HFFc6 (cell line): ENCODE data around the gene TBX15. TPM values are rescaled to one million over a fixed set of nuclear protein-coding genes. Genes with fewer than 3 reads are reported as not detected.
A peak's percentile ranks its signal among the peaks of the same experiment; 100 is the strongest.

Experiments used
- DNase-seq: peaks from one replicate; pipeline ENCODE4 v3.0.0-alpha.2; 2018
- H3K27ac Mint-ChIP-seq: 2 replicates; pipeline ENCODE4 v1.8.0; 2020; ENCODE audit warnings: mild to moderate bottlenecking, mixed read lengths
- H3K27me3 Mint-ChIP-seq: 2 replicates; pipeline ENCODE4 v1.8.0; 2021; ENCODE audit warnings: mild to moderate bottlenecking, moderate library complexity, mixed read lengths; ENCODE audit not compliant: insufficient read depth
- H3K36me3 Mint-ChIP-seq: 2 replicates; pipeline ENCODE4 v1.8.0; 2021; ENCODE audit warnings: low read depth, mixed read lengths
- H3K4me1 Mint-ChIP-seq: 2 replicates; pipeline ENCODE4 v1.8.0; 2020; ENCODE audit warnings: low read depth, mixed read lengths
- H3K4me3 Mint-ChIP-seq: 2 replicates; pipeline ENCODE4 v1.8.0; 2020; ENCODE audit warnings: mild to moderate bottlenecking, moderate library complexity, mixed read lengths
- H3K9me3 Mint-ChIP-seq: 2 replicates; pipeline ENCODE4 v1.8.0; 2020; ENCODE audit warnings: mild to moderate bottlenecking, mixed read lengths
- CTCF ChIP-seq: fragments of 200-600 bp; sonication (generic); IDR thresholded peaks from 2 replicates; pipeline ENCODE4 v1.5.0; 2021; ENCODE audit warnings: antibody characterized with exemption, mild to moderate bottlenecking
- total RNA-seq, 6 experiments: library from RNA; stranded (reverse); fragmentation: NEBNext Ultra II Directional; extraction: Animal tissue kit (Norgen Biotek cat#: 25700); gene quantifications; 2 replicates in 1 of 6; 3 replicates in 5 of 6; pipeline ENCODE4 v1.2.3, GENCODE V29; 2021

TBX15 gene
- total RNA-seq, 6 experiments from 2014 or later, result 5.3 to 12.2 (median 10.0) TPM

- H3K36me3 Mint-ChIP-seq, result peaks cover 24% of the 10 kb centered on the region; the same call in 1 of the 2 replicates
- no peak for DNase-seq
These were observed 89.4 kb downstream of the TBX15 start for GRCh38 chr1:118898712-118899111.

GRCh38 chr1:118896416-118896815, 91.7 kb downstream of the TBX15 start:
- Mint-ChIP-seq H3K27ac (no peak overlapping the region), H3K4me1 (peaks cover 6% of the 10 kb centered on the region), H3K27me3 (no peaks in the 10 kb centered on the region), H3K9me3 (no peaks in the 10 kb centered on the region), H3K4me3 (no peak overlapping the region), H3K36me3 (peaks cover 24% of the 10 kb centered on the region; the same call in 1 of the 2 replicates)
- TF ChIP-seq CTCF, result no peak
- no peak for DNase-seq

More at GRCh38 chr1:118898712-118899111, 89.4 kb downstream of the TBX15 start:
- Mint-ChIP-seq H3K4me3 (no peak overlapping the region), H3K27me3 (no peaks in the 10 kb centered on the region), H3K27ac (no peak overlapping the region), H3K9me3 (no peaks in the 10 kb centered on the region), H3K4me1 (peaks cover 19% of the 10 kb centered on the region)
- TF ChIP-seq CTCF, result no peak

GRCh38 chr1:118894836-118895235, 93.3 kb downstream of the TBX15 start:
- no peak overlapping the region for H3K4me3 Mint-ChIP-seq
- H3K4me1 Mint-ChIP-seq, result peaks cover 16% of the 10 kb centered on the region
- H3K27ac Mint-ChIP-seq, result no peak overlapping the region
- no peak for TF ChIP-seq CTCF
- no peaks in the 10 kb centered on the region for H3K9me3 Mint-ChIP-seq
- peaks cover 24% of the 10 kb centered on the region; the same call in 1 of the 2 replicates for H3K36me3 Mint-ChIP-seq
- DNase-seq, result no peak
- H3K27me3 Mint-ChIP-seq, result no peaks in the 10 kb centered on the region

- H3K36me3 Mint-ChIP-seq, result peaks cover 19% of the 10 kb centered on the region; the same call in 1 of the 2 replicates
These were observed 97.2 kb downstream of the TBX15 start for GRCh38 chr1:118890851-118891384.

GRCh38 chr1:118884946-118885345, 103.2 kb downstream of the TBX15 start:
- Mint-ChIP-seq H3K36me3 (peaks cover 13% of the 10 kb centered on the region; the same call in 1 of the 2 replicates), H3K4me1 (no peaks in the 10 kb centered on the region), H3K27ac (no peak overlapping the region), H3K9me3 (no peaks in the 10 kb centered on the region), H3K27me3 (peaks cover 2% of the 10 kb centered on the region; the same call in 1 of the 2 replicates), H3K4me3 (no peak overlapping the region)
- no peak for TF ChIP-seq CTCF
- DNase-seq, result no peak

More at GRCh38 chr1:118890851-118891384, 97.2 kb downstream of the TBX15 start:
- Mint-ChIP-seq H3K9me3 (no peaks in the 10 kb centered on the region), H3K27me3 (no peaks in the 10 kb centered on the region), H3K4me1 (peaks cover 16% of the 10 kb centered on the region), H3K27ac (peak overlapping the region; percentile 5; the same call in 1 of the 2 replicates), H3K4me3 (no peak overlapping the region)
- no peak for DNase-seq
- TF ChIP-seq CTCF, result no peak
